ENCODE results near the gene ULBP2.
"Not testable (repeated sequence)": the region's sequence is repeated elsewhere in the genome, so short reads cannot be mapped to it uniquely, and the experiment has no call there.

Gene ULBP2

DNA sequence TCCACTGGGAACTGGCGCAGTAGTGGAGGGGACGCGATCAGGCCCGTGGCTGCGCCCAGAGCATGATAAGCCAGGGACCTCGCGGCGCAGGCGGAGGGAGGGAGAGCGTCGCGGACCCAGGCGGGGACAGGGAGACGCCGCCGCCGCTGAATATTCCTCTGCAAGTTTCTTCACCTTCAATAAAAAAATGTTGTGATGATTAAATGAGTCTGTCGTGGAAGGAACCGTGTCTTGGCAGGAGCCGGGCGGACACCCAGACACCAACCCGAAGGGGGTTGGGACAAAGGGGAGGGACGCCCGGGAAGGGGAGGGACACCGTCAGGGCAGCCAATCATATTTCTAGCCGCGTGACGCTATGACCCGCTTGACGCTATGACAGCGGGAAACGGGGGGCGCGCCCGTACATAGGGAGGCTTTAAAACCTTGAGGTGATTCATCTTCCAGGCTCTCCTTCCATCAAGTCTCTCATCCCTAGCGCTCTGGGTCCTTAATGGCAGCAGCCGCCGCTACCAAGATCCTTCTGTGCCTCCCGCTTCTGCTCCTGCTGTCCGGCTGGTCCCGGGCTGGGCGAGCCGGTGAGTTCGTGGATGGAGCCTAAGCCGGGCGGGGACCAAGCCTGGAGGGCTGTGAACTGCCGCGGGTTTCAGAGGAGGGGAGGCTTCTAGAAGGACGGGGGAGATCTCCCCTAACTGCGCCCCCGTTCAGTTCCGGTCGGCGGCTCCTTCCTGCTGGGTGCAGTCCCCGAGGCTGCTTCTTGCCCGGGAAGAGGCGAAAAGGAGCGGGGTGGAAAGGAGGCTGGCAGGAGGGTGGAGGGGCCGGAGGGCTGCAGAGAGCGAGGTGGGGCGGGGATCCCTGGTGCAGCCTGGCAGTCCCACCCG, at the start of gene ULBP2:
ULBP2 (plus strand) TSS at position 432 of the 878 bp plus-strand sequence; CDS start at position 491, 59 bp downstream.
- DNase-seq (ENCODE audit: low spot score) = peak; percentile 64

DNA sequence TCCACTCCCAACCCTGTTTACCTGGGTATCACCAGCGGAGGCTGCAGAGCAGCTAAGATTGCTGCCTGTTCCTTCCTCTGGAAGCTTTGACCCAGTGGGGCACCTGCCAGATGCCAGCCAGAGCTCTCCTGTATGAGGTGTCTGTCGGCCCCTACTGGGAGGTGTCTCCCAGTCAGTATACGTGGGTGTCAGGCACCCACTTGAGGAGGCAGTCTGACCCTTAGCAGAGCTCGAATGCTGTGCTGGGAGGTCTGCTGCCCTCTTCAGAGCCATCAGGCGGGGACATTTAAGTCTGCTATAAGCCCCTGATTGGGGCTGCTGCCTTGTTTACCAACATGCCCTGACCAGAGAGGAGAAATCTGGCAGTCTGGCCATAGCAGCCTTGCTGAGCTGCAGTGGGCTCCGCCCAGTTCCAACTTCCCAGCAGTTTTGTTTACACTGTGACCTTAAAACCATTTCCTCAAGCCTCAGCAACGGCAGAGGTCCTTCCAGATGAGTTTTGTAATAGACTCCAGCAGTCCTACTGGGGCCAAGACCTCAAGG, 46.7 kb upstream of the ULBP2 start:
- DNase-seq (ENCODE audit: low spot score) = no peak

GRCh38 chr6:149895833-149896271, 46.0 kb upstream of the ULBP2 start:
- peak; percentile 30 for DNase-seq (ENCODE audit: low spot score)

GRCh38 chr6:149896491-149896890, 45.3 kb upstream of the ULBP2 start:
- peak; percentile 13 for DNase-seq (ENCODE audit: low spot score)

- DNase-seq (ENCODE audit: low spot score) = peak; percentile 53
Observed at GRCh38 chr6:149897015-149897697, 44.7 kb upstream of the ULBP2 start.

- no peak for DNase-seq (ENCODE audit: low spot score)
Observed at GRCh38 chr6:149897855-149898744, 43.7 kb upstream of the ULBP2 start, which contains the start of gene RAET1E. Gene RAET1E (minus strand): TSS chr6:149898113. CDS start chr6:149890901, 7,212 bp downstream.

GRCh38 chr6:149898966-149899365, 42.8 kb upstream of the ULBP2 start:
- no peak for DNase-seq (ENCODE audit: low spot score)

DNA sequence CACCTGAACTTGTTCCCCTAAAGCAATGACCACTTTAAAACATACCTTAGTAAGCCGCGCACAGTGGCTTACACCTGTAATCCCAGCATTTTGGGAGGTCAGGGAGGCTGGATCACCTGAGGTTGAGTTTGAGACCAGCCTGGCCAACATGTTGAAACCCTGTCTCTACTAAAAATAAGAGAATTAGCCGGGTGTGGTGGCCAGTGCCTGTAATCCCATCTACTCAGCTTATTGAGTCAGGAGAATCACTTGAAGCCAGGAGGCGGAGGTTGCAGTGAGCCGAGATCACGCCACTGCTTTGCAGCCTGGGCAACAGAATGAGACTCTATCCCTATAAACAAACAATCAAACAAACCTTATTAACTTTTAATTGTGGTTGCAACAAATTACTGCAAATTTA, 42.3 kb upstream of the ULBP2 start:
- DNase-seq (ENCODE audit: low spot score) = no peak

GRCh38 chr6:149899926-149900619, 41.7 kb upstream of the ULBP2 start:
- no peak for DNase-seq (ENCODE audit: low spot score)

DNA sequence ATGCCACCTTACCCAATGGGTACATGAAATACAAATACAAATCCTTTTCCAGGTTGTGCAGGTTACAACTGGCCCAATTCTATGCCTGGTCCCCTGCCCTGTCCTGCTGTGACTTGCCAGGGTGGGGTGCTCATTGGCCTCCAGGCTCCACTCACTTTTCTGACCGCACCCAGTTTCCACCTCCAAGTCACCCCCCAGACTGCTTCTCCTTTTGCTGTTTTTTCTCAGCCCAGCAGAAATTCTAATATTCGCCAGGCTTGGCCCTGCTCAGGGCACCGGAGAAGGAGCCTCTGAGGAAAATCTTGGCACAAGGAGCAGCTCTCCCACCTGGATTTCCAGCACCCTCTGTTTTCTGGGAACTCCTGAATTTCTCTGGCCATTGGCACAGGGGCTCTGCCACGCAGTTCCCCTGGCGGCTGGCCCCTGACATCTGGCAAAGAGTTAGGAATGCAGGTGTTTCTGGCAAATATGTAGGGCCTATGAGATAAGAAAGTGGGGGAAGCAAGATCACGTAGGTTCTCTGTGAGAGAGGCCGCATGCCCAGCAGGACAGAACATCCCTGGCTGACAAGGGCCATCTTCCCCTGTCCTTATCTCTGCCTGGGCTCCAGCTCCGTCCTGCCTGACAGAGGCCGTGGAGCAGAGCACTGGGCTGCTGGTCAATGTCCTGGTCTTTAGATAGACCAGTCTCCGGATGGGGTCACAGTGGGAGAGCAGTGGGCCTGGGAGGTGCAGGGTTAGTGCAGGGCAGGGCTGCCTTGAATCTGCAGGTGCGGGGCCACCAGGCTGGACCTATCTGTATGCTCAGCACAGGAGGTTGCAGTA, 41.0 kb upstream of the ULBP2 start:
- no peak for DNase-seq (ENCODE audit: low spot score)

DNA sequence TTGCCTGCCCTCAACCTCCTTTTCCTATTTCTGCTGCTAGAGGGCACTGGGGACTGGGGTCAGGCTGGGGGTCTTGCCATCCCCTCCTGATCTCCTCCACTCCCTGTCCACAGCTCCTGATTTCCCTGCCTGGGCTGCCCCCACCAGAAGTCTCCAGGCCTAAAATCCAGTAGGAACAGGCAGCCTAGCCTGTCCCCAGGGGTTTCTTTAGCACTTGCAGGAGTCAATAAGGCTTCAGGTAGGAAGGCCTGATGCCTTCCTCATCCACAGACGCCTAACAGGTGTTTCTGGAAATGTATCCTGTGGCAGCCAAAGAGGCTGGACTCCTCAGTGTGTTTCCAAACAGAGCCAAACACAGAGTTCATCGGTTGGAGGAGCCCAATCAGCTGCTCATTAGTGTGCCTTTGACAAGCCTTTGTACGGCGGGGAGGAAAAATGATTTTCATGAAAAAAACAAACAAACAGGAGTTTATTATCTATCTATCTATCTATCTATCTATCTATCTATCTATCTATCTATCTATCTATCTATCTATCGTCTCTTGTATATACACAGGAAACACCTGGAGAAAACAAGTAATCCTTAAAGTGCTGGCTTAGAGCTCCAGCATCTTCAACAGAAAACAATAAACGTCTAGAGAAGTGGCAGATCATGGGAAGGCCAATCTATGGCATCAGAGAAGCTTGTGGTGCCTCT, 40.2 kb upstream of the ULBP2 start:
- no peak for DNase-seq (ENCODE audit: low spot score)

- DNase-seq (ENCODE audit: low spot score) = no peak
Observed at GRCh38 chr6:149903938-149904611, 37.7 kb upstream of the ULBP2 start.

DNA sequence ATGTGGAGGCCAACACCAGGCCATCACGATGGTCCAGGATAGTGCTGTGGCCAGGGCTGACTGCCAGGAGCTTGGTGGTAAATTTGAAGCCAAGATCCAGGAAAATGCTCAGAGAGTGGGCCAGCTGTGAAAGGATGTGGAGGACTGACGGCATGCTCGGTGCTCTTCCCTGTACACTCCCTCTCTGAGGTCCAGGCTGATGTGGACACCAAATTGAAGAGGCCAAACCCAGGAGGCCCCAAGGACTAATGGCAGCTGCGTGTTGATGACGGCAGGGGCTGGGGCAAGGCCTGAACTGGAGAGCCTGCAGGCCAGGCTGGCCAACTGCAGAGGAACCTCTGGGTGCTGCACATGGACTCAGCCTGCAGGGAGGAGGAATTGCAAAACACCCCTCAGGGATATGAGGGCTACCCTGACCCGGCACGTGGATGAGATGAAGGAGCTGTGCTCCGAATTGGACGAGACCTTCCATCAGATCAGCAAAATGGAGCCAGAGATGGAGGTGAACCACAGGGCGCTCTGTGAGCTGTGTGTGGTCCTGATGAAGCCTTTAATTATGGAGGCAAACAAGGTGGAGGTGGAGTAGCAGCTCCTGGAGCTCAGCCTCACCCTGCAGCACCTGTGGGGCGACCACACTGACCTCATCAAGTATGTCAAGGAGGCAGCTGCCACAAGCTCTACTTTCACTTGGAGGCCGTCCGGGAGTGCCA, 37.0 kb upstream of the ULBP2 start:
- DNase-seq (ENCODE audit: low spot score) = no peak

GRCh38 chr6:149905371-149905910, 36.4 kb upstream of the ULBP2 start:
- no peak for DNase-seq (ENCODE audit: low spot score)

DNA sequence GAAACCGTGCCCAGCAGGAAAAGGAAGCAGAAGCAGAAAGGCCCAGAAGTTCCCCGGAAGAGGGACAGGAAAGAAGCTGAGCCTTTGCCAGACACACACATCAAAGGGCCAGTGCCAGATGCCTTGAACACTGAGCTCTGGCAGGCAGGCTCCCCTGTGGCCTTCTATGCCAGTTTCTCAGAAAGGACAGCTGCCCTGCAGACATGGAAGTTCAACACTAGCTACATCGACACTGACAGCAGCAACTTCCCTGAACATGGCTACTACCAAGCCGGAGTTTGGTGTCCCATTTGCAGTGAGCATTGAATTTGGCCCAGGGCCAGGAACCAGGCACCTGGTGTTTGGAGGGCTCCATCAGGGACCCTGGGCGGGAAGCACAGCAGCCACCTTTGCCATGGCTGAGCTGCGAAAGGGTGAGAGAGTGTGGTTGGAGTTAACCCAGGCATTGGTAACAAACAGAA, 35.9 kb upstream of the ULBP2 start:
- DNase-seq (ENCODE audit: low spot score) = no peak

DNA sequence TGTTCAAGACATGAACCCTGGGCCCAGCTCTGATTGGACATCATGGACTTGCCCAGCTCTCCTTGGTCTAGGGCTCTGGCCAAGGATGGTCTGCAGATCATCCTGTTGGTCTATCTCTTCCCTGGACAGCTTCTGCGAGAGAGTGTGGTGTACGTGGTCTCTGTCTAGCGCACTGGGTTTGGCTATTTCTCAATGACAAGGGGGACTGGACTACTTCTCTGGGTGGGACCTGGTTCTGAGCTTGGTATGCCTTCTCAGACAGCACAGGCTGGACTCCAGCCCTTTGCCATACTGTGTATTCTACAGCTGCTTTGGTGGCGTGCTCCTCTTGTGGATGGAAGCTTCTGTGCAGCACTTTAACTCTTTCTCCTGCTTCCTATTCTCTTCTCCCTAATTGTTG, 35.4 kb upstream of the ULBP2 start:
- DNase-seq (ENCODE audit: low spot score) = no peak

DNA sequence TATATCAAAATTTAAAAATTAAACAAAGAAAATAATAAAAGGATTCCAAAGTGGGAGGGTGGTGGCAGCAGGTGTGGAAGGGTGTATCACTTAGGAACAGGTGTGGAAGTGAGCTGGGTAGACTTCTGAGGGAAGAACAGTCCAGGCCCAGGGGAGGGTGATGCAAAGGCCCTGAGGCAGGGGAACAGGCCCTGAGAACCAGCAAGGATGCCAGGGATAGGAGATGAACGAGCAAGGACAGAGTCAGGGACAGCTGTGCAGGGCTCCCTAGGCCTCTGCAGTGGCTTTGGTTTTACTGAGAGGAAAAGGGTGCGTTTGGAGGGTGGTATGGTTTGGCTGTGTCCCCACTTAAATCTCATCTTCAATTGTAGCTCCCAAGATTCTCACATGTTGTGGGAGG, 34.5 kb upstream of the ULBP2 start:
- no peak for DNase-seq (ENCODE audit: low spot score)

GRCh38 chr6:149908480-149908879, 33.3 kb upstream of the ULBP2 start:
- not testable (repeated sequence) for DNase-seq (ENCODE audit: low spot score)
